ENCODE data around the gene CA5B.
"Not testable (repeated sequence)": the region's sequence is repeated elsewhere in the genome, so short reads cannot be mapped to it uniquely, and the experiment has no call there.

CA5B gene

DNA sequence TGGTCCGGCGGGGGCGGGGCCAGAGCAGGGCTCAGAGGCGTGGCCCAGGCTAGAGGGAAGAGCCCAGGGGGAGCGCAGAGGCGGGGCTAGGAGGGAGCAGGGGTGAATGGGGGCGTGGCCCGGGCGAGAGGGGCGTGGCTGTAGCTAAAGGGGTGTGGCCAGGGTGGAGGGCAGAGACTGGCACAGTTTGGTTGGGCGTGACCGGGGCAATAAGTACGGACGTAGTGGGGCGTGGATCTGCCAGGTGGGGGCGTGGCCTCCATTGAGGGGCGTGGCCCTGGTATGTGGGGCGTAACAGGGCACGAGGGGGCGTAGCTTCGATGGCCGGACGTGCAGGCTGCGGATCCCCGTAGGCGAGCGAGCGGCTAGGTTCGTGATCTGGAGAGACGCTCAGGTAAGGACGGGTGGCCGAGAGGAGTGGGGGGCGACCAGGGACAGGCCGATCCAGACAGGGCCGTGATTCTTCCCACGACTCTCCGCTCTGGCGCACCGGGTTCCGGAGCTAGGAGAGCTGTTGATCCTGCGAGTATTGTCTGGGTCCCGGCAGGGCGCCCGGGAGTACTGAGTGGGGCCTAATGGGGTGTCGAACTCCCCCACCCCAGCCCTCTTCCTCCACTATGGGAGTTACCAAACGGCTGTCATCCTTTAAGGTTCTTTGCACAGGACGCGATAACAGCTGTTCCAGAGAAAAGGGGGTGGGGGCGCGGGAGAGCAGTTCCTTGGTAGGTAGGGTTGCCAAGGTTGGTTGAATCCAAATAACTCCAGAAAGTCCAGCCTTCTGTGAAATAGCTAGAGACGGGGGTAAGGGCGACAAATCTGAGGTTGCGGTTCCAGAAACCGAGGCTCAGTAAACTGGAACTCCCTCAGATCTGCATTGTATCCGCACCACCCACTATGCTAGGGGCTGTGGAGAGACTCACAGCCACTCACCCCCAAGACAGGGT, at the start of gene CA5B:
Gene CA5B, plus strand, starts transcription at position 312 of the 944 bp plus-strand sequence. CDS start 11,754 bp downstream, outside the sequence.
- DNase-seq (ENCODE audit: low spot score), result peak; percentile 94

DNA sequence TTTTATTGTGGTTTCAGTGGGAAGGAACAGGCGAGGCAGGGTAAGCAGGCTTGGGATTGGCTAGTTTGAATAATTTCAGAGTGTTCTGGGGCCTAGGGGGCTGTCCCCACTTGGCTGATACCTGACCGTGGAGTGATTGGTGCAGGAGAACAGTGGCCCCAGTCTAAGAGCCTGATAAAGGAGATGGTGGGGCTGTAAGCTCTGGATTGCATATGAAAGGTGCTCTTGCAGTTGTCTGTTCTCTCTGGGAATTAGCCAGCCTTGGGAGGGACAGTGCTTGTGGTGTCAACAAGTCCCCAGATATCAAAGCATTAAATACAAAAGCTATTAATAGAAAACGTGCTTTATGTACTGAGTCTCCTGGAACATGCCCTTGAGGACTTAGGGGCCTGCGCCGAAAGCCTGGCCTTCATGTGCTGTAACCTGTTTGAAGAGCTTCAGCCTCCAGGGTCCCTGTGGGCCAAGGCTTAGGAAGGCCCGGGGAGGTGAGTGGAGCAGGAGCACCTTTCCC, 43.1 kb upstream of the CA5B start:
- no peak for DNase-seq (ENCODE audit: low spot score)

DNA sequence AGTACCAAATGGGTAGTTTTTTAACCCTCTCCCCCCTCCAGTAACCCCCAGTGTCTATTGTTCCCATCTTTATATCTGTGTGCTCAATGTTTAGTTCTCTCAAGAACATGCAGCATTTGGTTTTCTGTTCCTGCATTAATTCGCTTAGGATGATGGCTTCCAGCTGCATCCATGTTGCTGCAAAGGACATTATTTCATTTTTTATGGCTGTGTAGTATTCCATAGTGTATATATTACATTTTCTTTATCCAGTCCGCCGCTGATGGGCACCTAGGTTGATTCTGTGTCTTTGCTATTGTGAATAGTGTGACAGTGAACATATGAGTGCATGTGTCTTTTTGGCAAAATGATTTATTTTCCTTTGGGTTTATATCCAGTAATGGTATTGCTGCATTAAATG, 41.6 kb upstream of the CA5B start:
- DNase-seq (ENCODE audit: low spot score), result no peak

GRCh38 chrX:15702488-15703371, 35.3 kb upstream of the CA5B start:
- no peak for DNase-seq (ENCODE audit: low spot score)

DNA sequence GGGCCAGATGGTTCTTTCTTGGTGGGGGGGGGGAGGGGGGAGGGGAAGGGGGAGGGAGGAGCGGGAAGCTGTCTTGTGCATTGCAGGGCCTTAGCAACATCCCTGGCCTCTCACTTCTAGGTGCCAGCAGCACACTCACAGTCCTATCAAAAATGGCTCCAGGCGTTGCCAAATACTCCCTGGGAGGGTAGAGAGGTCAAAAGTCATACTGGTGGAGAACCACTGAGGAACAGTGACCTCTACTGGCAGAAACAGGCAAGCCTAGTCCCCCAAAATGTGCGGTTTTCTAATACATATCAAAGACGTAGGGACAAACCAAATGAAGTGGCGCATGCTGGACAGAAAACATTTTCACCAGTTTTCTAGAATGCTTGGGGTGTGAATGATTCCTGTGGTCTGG, 34.3 kb upstream of the CA5B start:
- not testable (repeated sequence) for DNase-seq (ENCODE audit: low spot score)

GRCh38 chrX:15704273-15704672, 33.8 kb upstream of the CA5B start:
- not testable (repeated sequence) for DNase-seq (ENCODE audit: low spot score)

DNA sequence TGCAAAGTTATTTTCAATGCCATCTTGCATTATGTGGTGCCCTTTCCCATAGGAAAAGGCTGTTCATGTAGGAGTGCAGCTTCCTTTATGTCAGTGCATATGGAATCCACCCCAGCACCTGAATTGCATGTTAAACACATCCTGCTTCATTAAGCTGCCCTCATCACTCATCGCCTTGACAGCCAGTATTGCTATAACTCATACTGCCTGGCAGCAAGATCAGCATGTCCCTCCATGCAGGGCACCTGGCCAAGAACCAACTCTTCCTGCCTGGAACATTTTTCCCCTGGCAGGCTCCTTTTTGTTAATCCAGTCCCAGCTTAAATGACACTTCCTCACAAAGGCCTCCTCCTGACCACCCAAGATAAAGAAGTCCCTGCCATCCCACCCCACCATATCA, 23.5 kb upstream of the CA5B start:
- DNase-seq (ENCODE audit: low spot score), result no peak

GRCh38 chrX:15718283-15718970, 19.6 kb upstream of the CA5B start:
- DNase-seq (ENCODE audit: low spot score), result no peak

DNA sequence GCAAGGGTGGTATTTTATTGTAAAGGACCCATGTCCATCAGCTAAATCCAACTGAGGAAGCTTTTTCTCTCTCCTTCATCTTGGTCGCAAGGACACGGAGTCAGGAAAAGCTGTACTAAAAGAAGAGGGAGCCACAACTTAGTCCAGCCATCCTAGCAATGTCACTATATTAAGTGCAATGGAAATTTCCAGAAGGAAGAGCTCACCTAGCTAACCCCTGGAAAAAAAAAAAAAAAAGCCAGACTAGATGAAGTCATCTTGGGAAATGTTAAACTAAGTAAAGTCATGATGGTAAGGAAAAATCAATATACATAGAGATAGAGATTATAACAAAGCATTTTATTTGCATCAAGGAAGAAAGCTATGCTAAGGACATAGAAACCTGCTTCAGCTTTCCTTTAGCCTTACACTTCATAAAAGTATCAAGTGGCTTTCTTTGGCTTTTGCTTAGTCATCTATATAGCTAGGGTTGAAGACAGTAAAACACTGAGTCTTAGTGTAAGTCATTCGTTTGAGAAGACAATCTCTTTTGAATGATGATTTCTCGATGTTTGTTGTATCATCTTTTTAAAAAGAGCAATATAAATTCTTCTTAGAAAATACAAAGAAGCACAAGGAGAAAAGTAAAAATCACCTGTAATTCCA, 18.6 kb upstream of the CA5B start:
- no peak for DNase-seq (ENCODE audit: low spot score)

GRCh38 chrX:15721911-15722310, 16.2 kb upstream of the CA5B start:
- DNase-seq (ENCODE audit: low spot score), result peak; percentile 6

DNA sequence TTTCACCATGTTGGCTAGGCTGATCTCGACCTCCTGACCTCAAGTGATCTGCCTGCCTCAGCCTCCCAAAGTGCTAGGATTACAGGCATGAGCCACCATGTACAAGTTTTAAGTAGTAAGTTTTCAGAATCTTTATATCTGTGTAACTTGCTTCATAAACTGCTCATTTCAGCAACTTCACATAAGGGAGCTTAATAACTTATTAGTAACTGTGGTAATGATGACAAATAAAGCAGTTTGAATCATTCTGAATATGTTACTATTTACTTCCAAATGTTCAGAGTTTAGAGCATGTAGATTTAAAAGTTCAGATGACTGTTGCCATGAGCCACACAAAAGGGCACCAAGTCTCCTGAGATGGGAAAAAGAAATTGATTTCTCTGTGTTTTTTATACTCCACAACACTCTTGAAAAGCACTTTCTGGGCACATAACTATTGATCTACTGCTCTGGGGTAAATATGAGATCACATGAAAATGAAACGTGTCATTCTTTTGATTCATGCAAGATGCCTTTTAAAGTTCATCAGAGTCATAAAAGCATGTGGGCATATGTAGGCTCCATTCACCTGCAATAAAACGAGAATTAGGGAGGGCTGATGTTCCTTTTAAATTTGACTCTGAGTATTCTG, 14.1 kb upstream of the CA5B start:
- no peak for DNase-seq (ENCODE audit: low spot score)

DNA sequence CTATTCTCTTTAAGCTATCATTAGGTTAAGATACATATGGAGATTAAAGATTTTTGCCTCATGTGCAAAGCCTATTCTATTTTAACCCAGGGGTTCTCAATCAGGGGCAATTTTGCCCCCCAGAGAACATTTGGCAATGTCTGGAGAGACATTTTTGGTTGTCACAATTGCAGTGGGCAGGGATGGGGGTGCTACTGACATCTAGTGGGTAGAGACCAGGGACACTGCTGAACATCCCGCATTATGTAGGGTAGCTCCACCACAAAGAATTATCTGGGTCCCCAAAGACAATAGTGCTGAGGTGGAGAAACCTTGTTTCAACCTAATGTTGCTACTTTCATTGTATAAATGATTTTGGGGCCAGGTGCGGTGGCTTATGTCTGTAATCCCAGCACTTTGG, 13.2 kb upstream of the CA5B start:
- DNase-seq (ENCODE audit: low spot score), result no peak

- not testable (repeated sequence) for DNase-seq (ENCODE audit: low spot score)
Measured at GRCh38 chrX:15731368-15731767, 6.7 kb upstream of the CA5B start.

- DNase-seq (ENCODE audit: low spot score), result no peak
Measured at GRCh38 chrX:15737190-15737958, 696 bp upstream of the CA5B start.

- no peak for DNase-seq (ENCODE audit: low spot score)
Measured at GRCh38 chrX:15739886-15740285, 1.8 kb downstream of the CA5B start.

DNA sequence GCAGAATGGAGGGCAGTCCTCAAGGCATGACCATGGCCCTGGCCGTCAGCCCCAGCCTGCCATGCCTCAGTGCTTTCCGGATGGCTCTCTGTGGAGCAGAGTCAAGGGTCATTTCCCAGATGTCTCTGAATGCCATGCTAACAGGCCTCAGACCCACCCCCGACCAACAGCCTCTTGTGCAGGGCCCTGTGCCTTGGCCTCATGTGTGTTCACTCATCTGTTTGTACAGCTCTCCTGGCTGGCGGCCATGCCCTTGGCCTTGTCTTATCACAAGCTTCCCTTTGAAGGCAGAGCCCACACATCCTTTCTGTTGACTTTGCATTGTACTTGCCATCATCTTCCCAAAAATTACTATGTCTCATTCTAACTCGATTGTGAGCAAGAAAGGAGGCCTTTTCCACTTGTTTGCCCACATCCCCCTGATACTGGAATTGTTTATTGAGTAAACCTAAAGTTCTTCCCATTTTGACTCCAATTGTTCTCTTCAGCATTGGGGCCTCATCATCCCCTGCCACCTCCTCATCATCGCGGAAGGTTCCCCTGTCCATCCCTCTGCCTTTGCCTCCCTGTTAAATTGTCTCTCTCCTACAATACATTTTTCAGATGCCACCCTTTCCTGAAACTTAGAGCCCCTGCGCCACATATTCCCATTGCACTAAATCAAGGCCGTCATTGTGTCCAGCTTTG, 6.3 kb downstream of the CA5B start:
- DNase-seq (ENCODE audit: low spot score), result no peak

GRCh38 chrX:15745179-15745578, 7.1 kb downstream of the CA5B start:
- DNase-seq (ENCODE audit: low spot score), result no peak

GRCh38 chrX:15746651-15747050, 8.6 kb downstream of the CA5B start:
- not testable (repeated sequence) for DNase-seq (ENCODE audit: low spot score)

DNA sequence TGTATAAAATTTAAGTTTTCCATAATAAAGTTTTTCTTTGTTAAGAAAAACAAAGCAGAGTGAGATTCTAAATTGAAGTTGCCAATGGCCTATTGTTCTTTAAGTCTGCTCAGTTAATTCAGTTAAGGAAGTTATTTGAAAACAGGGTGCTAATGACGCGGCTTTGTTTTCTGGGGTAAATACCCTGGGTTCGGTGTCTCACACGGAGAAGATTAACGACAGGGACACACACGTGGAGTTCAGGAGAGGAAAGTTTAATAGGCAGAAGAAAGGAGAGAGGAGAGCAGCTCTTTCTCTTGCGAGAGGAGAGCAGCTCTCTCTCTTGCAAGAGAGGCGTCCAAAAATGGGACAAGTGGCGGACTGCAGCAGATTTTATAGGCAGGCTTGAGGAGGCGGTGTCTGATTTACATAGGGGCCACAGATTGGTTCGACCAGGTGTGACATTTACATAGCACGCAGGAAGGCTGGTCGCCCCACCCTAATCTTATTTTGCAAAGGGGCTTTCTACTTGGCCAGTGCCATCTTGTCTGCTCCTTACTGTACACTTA, 9.6 kb downstream of the CA5B start:
- no peak for DNase-seq (ENCODE audit: low spot score)
